Right lobe of liver (tissue), 4 donors: ENCODE data around the gene RALGAPA2.

Experiments
- POLR2A ChIP-seq: fragments of 450-650 bp; IDR thresholded peaks from one replicate; pipeline ENCODE4 v1.6.1; 2017; ENCODE audit warnings: antibody characterized with exemption, mild to moderate bottlenecking
- TF ChIP-seq, protein P1 (sequence below), 4 donors: fragments of 200-600 bp in 3 of 4; fragments of 450-650 bp in 1 of 4; IDR thresholded peaks; one replicate each; pipeline versions ENCODE4 v1.5.1 to v1.8.0; 2016 to 2022; ENCODE audit warnings: antibody characterized with exemption in 4 of 4, mild to moderate bottlenecking in 2 of 4
- donor health status: DM: no; HTN: no; CAD: no.
- donor health status: DM: no; HTN: no; CAD: no.
- donor health status: DM: no; HTN: yes; CAD: no.

DNA sequence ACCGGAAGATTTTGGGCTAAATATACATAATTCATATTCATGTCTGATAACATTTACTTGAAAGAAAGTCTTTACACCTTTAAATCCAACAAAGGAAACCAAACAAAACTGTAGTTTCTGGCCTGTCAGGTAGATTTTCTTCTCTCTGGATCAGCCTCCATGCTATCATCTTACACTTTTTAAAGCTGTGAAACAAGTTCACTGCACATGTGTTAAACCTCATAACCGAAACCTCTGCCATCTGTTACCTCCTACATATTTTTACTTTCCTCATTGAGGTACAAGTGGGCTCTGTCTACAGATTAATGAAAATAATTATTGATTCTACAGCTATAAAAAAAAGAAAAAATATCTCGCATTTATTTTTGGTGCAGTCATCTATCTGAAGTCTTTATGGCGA lies 149.9 kb downstream of the RALGAPA2 start:
- no peak for TF ChIP-seq POLR2A
- TF ChIP-seq, protein P1, sequence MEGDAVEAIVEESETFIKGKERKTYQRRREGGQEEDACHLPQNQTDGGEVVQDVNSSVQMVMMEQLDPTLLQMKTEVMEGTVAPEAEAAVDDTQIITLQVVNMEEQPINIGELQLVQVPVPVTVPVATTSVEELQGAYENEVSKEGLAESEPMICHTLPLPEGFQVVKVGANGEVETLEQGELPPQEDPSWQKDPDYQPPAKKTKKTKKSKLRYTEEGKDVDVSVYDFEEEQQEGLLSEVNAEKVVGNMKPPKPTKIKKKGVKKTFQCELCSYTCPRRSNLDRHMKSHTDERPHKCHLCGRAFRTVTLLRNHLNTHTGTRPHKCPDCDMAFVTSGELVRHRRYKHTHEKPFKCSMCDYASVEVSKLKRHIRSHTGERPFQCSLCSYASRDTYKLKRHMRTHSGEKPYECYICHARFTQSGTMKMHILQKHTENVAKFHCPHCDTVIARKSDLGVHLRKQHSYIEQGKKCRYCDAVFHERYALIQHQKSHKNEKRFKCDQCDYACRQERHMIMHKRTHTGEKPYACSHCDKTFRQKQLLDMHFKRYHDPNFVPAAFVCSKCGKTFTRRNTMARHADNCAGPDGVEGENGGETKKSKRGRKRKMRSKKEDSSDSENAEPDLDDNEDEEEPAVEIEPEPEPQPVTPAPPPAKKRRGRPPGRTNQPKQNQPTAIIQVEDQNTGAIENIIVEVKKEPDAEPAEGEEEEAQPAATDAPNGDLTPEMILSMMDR (IDR thresholded peaks at IDR 0.05): no peak
